IPS-18c (cell line): ENCODE measurements around the gene CYP4B1.
"Not testable (repeated sequence)": the region's sequence is repeated elsewhere in the genome, so short reads cannot be mapped to it uniquely, and the experiment has no call there.

Experiments
- H3K4me3 ChIP-seq: 2 replicates; pipeline ENCODE4 v1.7.0; 2013; ENCODE audit warnings: low read depth, mild to moderate bottlenecking, low read length, moderate library complexity; ENCODE audit not compliant: insufficient read depth
- H3K9me3 ChIP-seq: one replicate; pipeline ENCODE4 v1.6.1; 2013; ENCODE audit warnings: mild to moderate bottlenecking, low read length, moderate library complexity; ENCODE audit not compliant: control insufficient read depth, insufficient read depth

The CYP4B1 gene

GRCh38 chr1:46798810-46799209 lies at the start of gene CYP4B1:
Gene CYP4B1, plus strand, starts transcription at chr1:46799046. Its CDS starts 36 bp downstream, at chr1:46799082.
- Histone ChIP-seq H3K4me3 (no peak within 1 kb of the TSS), H3K9me3 (peaks cover 4% of the 10 kb centered on the region)

- no peaks in the 10 kb centered on the region for H3K9me3 ChIP-seq
- no peak overlapping the region for H3K4me3 ChIP-seq
Observed at GRCh38 chr1:46749404-46749803, 49.4 kb upstream of the CYP4B1 start.

- no peak overlapping the region for H3K4me3 ChIP-seq
- H3K9me3 ChIP-seq = no peaks in the 10 kb centered on the region
Observed at GRCh38 chr1:46749921-46750404, 48.9 kb upstream of the CYP4B1 start.

GRCh38 chr1:46753985-46754384 lies 44.9 kb upstream of the CYP4B1 start:
- no peak overlapping the region for H3K4me3 ChIP-seq
- H3K9me3 ChIP-seq = no peaks in the 10 kb centered on the region

GRCh38 chr1:46754707-46755106 lies 44.1 kb upstream of the CYP4B1 start:
- not testable (repeated sequence) for H3K4me3 ChIP-seq, H3K9me3 ChIP-seq

GRCh38 chr1:46755121-46755520 lies 43.7 kb upstream of the CYP4B1 start:
- Histone ChIP-seq H3K9me3 (no peaks in the 10 kb centered on the region), H3K4me3 (no peak overlapping the region)

- no peaks in the 10 kb centered on the region for H3K9me3 ChIP-seq
- no peak overlapping the region for H3K4me3 ChIP-seq
Observed at GRCh38 chr1:46757247-46757955, 41.4 kb upstream of the CYP4B1 start.

GRCh38 chr1:46757956-46758528 lies 40.8 kb upstream of the CYP4B1 start:
- no peaks in the 10 kb centered on the region for H3K9me3 ChIP-seq
- H3K4me3 ChIP-seq = no peak overlapping the region

- Histone ChIP-seq H3K4me3 (no peak overlapping the region), H3K9me3 (no peaks in the 10 kb centered on the region)
Observed at GRCh38 chr1:46760558-46761166, 38.2 kb upstream of the CYP4B1 start.

GRCh38 chr1:46761740-46762139 lies 37.1 kb upstream of the CYP4B1 start:
- H3K9me3 ChIP-seq = no peaks in the 10 kb centered on the region
- no peak overlapping the region for H3K4me3 ChIP-seq

- H3K4me3 ChIP-seq = no peak overlapping the region
- H3K9me3 ChIP-seq = peaks cover under 1% of the 10 kb centered on the region
Observed at GRCh38 chr1:46764402-46764801, 34.4 kb upstream of the CYP4B1 start.

GRCh38 chr1:46767649-46768282 lies 31.1 kb upstream of the CYP4B1 start:
- H3K4me3 ChIP-seq = no peak overlapping the region
- peaks cover 7% of the 10 kb centered on the region for H3K9me3 ChIP-seq

- Histone ChIP-seq H3K4me3 (no peak overlapping the region), H3K9me3 (peaks cover 7% of the 10 kb centered on the region)
Observed at GRCh38 chr1:46768445-46768844, 30.4 kb upstream of the CYP4B1 start.

- Histone ChIP-seq H3K4me3 (no peak overlapping the region), H3K9me3 (peaks cover 7% of the 10 kb centered on the region)
Observed at GRCh38 chr1:46769028-46769740, 29.7 kb upstream of the CYP4B1 start.

GRCh38 chr1:46770541-46770940 lies 28.3 kb upstream of the CYP4B1 start:
- Histone ChIP-seq H3K4me3 (no peak overlapping the region), H3K9me3 (peaks cover 7% of the 10 kb centered on the region)

- Histone ChIP-seq H3K4me3 (no peak overlapping the region), H3K9me3 (peaks cover 7% of the 10 kb centered on the region)
Observed at GRCh38 chr1:46772571-46772970, 26.3 kb upstream of the CYP4B1 start.

GRCh38 chr1:46774297-46774696 lies 24.5 kb upstream of the CYP4B1 start:
- H3K9me3 ChIP-seq = peaks cover 7% of the 10 kb centered on the region
- H3K4me3 ChIP-seq = no peak overlapping the region
